ENCODE measurements around the gene HLA-DQA2.
"Not testable (repeated sequence)": the region's sequence is repeated elsewhere in the genome, so short reads cannot be mapped to it uniquely, and the experiment has no call there.

The HLA-DQA2 gene

GRCh38 chr6:32782923-32783322 lies 41.7 kb downstream of the HLA-DQA2 start:
- not testable (repeated sequence) for DNase-seq

- DNase-seq, result peak; percentile 49
Observed at GRCh38 chr6:32785781-32786533, 44.8 kb downstream of the HLA-DQA2 start.

GRCh38 chr6:32790306-32790705 lies 49.1 kb downstream of the HLA-DQA2 start:
- DNase-seq, result no peak

DNA sequence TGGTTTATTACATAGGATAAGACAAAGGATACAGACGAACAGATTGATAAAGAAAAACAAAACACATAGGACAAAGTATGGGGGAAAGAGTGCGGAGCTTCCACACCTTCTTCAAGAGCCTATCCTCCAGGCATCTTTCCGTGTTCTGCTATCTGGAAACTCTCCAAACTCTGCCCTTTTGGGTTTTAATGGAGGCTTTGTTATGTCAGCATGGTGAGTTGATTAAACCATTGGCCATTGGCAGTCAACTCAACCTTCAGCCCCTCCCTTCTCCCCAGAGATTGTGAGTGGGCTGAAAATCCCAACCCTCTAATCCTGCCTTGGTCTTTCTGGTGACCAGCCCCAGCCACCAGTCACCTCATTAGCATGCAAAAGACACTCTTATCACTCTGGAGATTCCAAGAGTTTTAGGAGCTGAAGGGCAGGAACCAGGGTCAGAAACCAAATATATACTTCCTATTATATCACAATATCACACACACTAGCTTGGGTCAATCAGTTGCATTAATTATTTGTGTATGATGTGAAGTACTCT lies 51.8 kb downstream of the HLA-DQA2 start:
- no peak for DNase-seq

DNA sequence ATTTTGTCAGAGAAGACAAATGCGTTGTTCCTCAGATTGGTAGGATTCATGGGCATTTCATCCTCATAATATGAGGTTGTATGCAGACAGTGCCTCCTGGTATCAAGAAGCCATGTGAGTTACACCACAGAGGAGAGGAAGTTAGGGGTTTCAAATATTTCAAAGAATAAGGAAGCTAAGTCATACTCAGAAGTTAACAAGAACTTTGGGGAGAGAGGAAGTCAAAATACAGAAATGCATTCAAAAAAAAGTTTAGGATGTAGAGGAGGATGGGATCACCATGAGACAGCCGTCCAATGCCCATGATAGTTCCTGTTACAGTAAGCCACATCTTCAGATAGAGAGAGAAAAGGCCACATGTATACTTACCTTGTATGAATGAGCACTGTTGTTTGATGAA lies 53.3 kb downstream of the HLA-DQA2 start:
- DNase-seq, result peak; percentile 53

Data from KG1 (cell line).